SK-N-SH treated with all-trans-retinoic acid at 6 μM for 48 hours (cell line): Measurements from ENCODE around the gene ST3GAL5.

ENCODE experiments used
- CSDC2 ChIP-seq: fragments of 250-450 bp; sonication (Bioruptor Pico); IDR thresholded peaks from 2 replicates; pipeline ENCODE4 v1.5.0; 2020; ENCODE audit warnings: mild to moderate bottlenecking, moderate library complexity
- CSRNP3 ChIP-seq: fragments of 250-450 bp; sonication (Bioruptor Pico); IDR thresholded peaks from 2 replicates; pipeline ENCODE4 v1.5.1; 2021; ENCODE audit warnings: mild to moderate bottlenecking, moderate library complexity
- ISL1 ChIP-seq: fragments of 250-450 bp; sonication (Bioruptor Pico); IDR thresholded peaks from 2 replicates; pipeline ENCODE4 v2.1.2; 2022; ENCODE audit warnings: mild to moderate bottlenecking, moderate library complexity
- OSR1 ChIP-seq: fragments of 250-450 bp; sonication (Bioruptor Pico); IDR thresholded peaks from 2 replicates; pipeline ENCODE4 v1.8.0; 2022; ENCODE audit warnings: moderate library complexity, mild to moderate bottlenecking, inconsistent platforms
- SNAI2 ChIP-seq: fragments of 250-450 bp; sonication (Bioruptor Pico); IDR thresholded peaks from 2 replicates; pipeline ENCODE4 v1.5.0; 2020; ENCODE audit warnings: mild to moderate bottlenecking, moderate library complexity
- TCF4 ChIP-seq: fragments of 250-450 bp; sonication (Bioruptor Pico); IDR thresholded peaks from 2 replicates; pipeline ENCODE4 v1.8.0; 2021; ENCODE audit warnings: mild to moderate bottlenecking, moderate library complexity, borderline replicate concordance
- TOX ChIP-seq: fragments of 250-450 bp; sonication (Bioruptor Pico); IDR thresholded peaks from 2 replicates; pipeline ENCODE4 v1.8.0; 2021; ENCODE audit warnings: mild to moderate bottlenecking, moderate library complexity, borderline replicate concordance
- TF ChIP-seq, protein P1 (sequence below): fragments of 250-450 bp; sonication (Bioruptor Pico); IDR thresholded peaks from 2 replicates; pipeline ENCODE4 v1.5.0; 2020; ENCODE audit warnings: mild to moderate bottlenecking, moderate library complexity

- TF ChIP-seq CSRNP3 (CRISPR knock-in tag): no peak
- TF ChIP-seq, protein P1, sequence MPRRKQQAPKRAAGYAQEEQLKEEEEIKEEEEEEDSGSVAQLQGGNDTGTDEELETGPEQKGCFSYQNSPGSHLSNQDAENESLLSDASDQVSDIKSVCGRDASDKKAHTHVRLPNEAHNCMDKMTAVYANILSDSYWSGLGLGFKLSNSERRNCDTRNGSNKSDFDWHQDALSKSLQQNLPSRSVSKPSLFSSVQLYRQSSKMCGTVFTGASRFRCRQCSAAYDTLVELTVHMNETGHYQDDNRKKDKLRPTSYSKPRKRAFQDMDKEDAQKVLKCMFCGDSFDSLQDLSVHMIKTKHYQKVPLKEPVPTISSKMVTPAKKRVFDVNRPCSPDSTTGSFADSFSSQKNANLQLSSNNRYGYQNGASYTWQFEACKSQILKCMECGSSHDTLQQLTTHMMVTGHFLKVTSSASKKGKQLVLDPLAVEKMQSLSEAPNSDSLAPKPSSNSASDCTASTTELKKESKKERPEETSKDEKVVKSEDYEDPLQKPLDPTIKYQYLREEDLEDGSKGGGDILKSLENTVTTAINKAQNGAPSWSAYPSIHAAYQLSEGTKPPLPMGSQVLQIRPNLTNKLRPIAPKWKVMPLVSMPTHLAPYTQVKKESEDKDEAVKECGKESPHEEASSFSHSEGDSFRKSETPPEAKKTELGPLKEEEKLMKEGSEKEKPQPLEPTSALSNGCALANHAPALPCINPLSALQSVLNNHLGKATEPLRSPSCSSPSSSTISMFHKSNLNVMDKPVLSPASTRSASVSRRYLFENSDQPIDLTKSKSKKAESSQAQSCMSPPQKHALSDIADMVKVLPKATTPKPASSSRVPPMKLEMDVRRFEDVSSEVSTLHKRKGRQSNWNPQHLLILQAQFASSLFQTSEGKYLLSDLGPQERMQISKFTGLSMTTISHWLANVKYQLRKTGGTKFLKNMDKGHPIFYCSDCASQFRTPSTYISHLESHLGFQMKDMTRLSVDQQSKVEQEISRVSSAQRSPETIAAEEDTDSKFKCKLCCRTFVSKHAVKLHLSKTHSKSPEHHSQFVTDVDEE (CRISPR knock-in tag): no peak
- no peak for TF ChIP-seq OSR1 (CRISPR knock-in tag)
- TF ChIP-seq ISL1 (CRISPR knock-in tag): no peak
- no peak for TF ChIP-seq TCF4
- no peak for TF ChIP-seq SNAI2 (CRISPR knock-in tag)
- TF ChIP-seq CSDC2 (CRISPR knock-in tag): no peak
- no peak for TF ChIP-seq TOX
Measured at GRCh38 chr2:85794491-85795121, 94.2 kb downstream of the ST3GAL5 start.
